ENCODE results near the gene ZNF214.

GRCh38 chr11:6992026-6992425 is 28.1 kb downstream of the ZNF214 start:
- TF ChIP-seq CTCF (IDR thresholded peaks at IDR 0.05) (no peak), EP300 (IDR thresholded peaks at IDR 0.05) (no peak), POLR2A (IDR thresholded peaks at IDR 0.05) (no peak)

Measured in tibial nerve (tissue), 4 donors.